ENCODE measurements around the gene GDF7. TPM values are rescaled to one million over a fixed set of nuclear protein-coding genes. Genes with fewer than 3 reads are reported as not detected.

GDF7 gene
- total and polyA plus RNA-seq, 2 of the 4 experiments (the other 2 are of a cell fraction): under 0.01 to 0.02 TPM

DNA sequence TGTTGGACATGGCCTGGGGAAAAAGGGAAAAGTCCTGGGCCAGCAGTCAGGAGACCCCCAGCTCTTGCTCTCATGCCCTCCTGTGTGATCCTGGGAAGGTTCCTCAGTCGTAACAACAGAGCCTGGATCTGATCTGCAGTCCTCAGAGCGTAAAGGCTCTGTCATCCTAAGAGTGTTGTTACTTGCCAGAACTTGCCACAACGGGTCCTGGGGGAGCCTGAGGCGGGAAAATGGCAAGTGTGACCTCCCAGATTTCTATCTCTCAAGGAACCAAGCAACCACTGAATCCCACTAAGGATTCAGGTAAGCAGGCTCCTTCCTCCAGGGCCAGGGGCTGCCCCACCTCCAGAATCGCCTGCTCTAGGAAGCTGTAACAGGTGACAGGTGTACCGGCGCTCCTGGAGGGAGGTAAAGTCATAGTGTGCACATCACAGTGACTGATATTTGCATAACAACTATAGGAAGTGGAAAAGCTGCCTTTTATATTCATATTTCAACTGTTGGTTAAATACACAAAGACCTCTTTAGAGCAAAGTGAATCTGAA, 34.4 kb upstream of the GDF7 start:
- Histone ChIP-seq H3K9me1 (ENCODE audit: insufficient read depth, low read length) (no peaks in the 10 kb centered on the region), H3K4ac (ENCODE audit: low read depth, low read length) (no peak overlapping the region), H3K18ac (ENCODE audit: low read depth, low read length) (no peak overlapping the region), H3K4me3 (ENCODE audit: insufficient read depth, low read depth, low read length) (no peak overlapping the region), H3K14ac (replicated peaks; ENCODE audit: low read depth, low read length) (no peak overlapping the region), H2BK120ac (ENCODE audit: low read depth, low read length) (no peak overlapping the region), H4K5ac (ENCODE audit: low read depth, low read length) (no peak overlapping the region), H2AK9ac (replicated peaks; ENCODE audit: low read depth, low read length, poor library complexity) (no peak overlapping the region), H3K79me1 (ENCODE audit: low read depth in 1 of 2, low read length in 2 of 2) (no peaks in the 10 kb centered on the region), H2AK5ac (ENCODE audit: low read depth, low read length) (no peak overlapping the region), H2BK20ac (ENCODE audit: low read depth, low read length) (no peak overlapping the region), H3K36me3 (ENCODE audit: control insufficient read depth, insufficient read depth, low read length) (peaks cover 12% of the 10 kb centered on the region), H2BK15ac (ENCODE audit: low read depth, low read length) (no peak overlapping the region), H3K4me1 (ENCODE audit: control insufficient read depth, insufficient read depth, low read length) (peaks cover 11% of the 10 kb centered on the region), H3K27me3 (ENCODE audit: control insufficient read depth, insufficient read depth, low read length) (no peaks in the 10 kb centered on the region), H3K4me2 (ENCODE audit: low read depth, low read length) (no peak overlapping the region), H4K8ac (ENCODE audit: low read depth in 2 of 2, low read length in 2 of 2) (no peak overlapping the region), H3K56ac (ENCODE audit: extremely low read depth, insufficient read depth, low read length) (no peak overlapping the region), H2BK5ac (ENCODE audit: low read depth, low read length, poor library complexity, severe bottlenecking) (no peak overlapping the region), H2AFZ (replicated peaks; ENCODE audit: low read length, poor library complexity) (no peak overlapping the region), H3K9ac (ENCODE audit: low read depth, low read length) (no peak overlapping the region), H3K23ac (ENCODE audit: low read depth, low read length) (no peak overlapping the region), H4K20me1 (ENCODE audit: insufficient read depth, low read length) (no peaks in the 10 kb centered on the region), H3K27ac (ENCODE audit: insufficient read depth, low read length) (no peak overlapping the region), H4K91ac (ENCODE audit: insufficient read depth, low read depth, low read length) (no peak overlapping the region), H3K9me3 (ENCODE audit: control insufficient read depth, insufficient read depth, low read length) (no peaks in the 10 kb centered on the region)
- TF ChIP-seq RAD21 (IDR thresholded peaks at IDR 0.05; ENCODE audit: low read length) (no peak), SMC3 (IDR thresholded peaks at IDR 0.05; ENCODE audit: low read depth, low read length) (no peak), NFE2L2 (IDR thresholded peaks at IDR 0.05; ENCODE audit: low read depth, low read length) (no peak), MAZ (IDR thresholded peaks at IDR 0.05; ENCODE audit: borderline replicate concordance, low read depth, low read length) (no peak), MAFK (IDR thresholded peaks at IDR 0.05; ENCODE audit: low read depth, low read length) (no peak), RCOR1 (IDR thresholded peaks at IDR 0.05; ENCODE audit: insufficient replicate concordance, low read length) (no peak), CHD1 (IDR thresholded peaks at IDR 0.05; ENCODE audit: low read depth, low read length) (no peak), MXI1 (IDR thresholded peaks at IDR 0.05; ENCODE audit: borderline replicate concordance, low read depth, low read length) (no peak), RFX5 (IDR thresholded peaks at IDR 0.05; ENCODE audit: low read depth, low read length) (no peak), BHLHE40 (IDR thresholded peaks at IDR 0.05; ENCODE audit: low read depth, low read length) (no peak)
- TF ChIP-seq, protein P1, sequence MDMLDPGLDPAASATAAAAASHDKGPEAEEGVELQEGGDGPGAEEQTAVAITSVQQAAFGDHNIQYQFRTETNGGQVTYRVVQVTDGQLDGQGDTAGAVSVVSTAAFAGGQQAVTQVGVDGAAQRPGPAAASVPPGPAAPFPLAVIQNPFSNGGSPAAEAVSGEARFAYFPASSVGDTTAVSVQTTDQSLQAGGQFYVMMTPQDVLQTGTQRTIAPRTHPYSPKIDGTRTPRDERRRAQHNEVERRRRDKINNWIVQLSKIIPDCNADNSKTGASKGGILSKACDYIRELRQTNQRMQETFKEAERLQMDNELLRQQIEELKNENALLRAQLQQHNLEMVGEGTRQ (IDR thresholded peaks at IDR 0.05; ENCODE audit: low read depth, low read length): no peak
- TF ChIP-seq, protein P2, sequence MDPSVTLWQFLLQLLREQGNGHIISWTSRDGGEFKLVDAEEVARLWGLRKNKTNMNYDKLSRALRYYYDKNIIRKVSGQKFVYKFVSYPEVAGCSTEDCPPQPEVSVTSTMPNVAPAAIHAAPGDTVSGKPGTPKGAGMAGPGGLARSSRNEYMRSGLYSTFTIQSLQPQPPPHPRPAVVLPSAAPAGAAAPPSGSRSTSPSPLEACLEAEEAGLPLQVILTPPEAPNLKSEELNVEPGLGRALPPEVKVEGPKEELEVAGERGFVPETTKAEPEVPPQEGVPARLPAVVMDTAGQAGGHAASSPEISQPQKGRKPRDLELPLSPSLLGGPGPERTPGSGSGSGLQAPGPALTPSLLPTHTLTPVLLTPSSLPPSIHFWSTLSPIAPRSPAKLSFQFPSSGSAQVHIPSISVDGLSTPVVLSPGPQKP (IDR thresholded peaks at IDR 0.05; ENCODE audit: borderline replicate concordance, low read depth, low read length): no peak
- TF ChIP-seq, protein P3, sequence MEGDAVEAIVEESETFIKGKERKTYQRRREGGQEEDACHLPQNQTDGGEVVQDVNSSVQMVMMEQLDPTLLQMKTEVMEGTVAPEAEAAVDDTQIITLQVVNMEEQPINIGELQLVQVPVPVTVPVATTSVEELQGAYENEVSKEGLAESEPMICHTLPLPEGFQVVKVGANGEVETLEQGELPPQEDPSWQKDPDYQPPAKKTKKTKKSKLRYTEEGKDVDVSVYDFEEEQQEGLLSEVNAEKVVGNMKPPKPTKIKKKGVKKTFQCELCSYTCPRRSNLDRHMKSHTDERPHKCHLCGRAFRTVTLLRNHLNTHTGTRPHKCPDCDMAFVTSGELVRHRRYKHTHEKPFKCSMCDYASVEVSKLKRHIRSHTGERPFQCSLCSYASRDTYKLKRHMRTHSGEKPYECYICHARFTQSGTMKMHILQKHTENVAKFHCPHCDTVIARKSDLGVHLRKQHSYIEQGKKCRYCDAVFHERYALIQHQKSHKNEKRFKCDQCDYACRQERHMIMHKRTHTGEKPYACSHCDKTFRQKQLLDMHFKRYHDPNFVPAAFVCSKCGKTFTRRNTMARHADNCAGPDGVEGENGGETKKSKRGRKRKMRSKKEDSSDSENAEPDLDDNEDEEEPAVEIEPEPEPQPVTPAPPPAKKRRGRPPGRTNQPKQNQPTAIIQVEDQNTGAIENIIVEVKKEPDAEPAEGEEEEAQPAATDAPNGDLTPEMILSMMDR (conservative IDR thresholded peaks at IDR 0.05; ENCODE audit: low read depth, low read length): no peak
- dilution Hi-C loops (cut with HindIII; ENCODE audit: low sequenced_read_pairs, unreplicated experiment) (loop anchor here (25.0 kb wide), 1 partner anchor 245 kb away; no protein-coding TSS in a partner anchor), in situ Hi-C loops (cut with MboI; ENCODE audit: low sequenced_read_pairs) (loop anchor here (5.0 kb wide), 1 partner anchor 190 kb away; no protein-coding TSS in a partner anchor), intact Hi-C loops (cut with micrococcal nuclease) (no loop called here)
- CTCF ChIA-PET: no interaction called here
- ATAC-seq (ENCODE audit: low read depth) (no peak), DNase-seq (no peak)
- 69% methylated on average over 3 of the region's 7 CpGs; no CpG with 5 or more reads in 1 of the 2 experiments for WGBS, 2 experiments (ENCODE audit: extremely low coverage in 2 of 2, insufficient read length in 1 of 2)
- POLR2A ChIA-PET (ENCODE audit: unreplicated experiment): no interaction called here
- no TSS peak for BruUV-seq (replicated peaks)

Data from IMR-90 (cell line).